ENCODE data around the gene SELENON. TPM values are rescaled to one million over a fixed set of nuclear protein-coding genes. Genes with fewer than 3 reads are reported as not detected.

Gene SELENON
- total RNA-seq, 1 donor from 2014 or later: 85.2 TPM

DNA sequence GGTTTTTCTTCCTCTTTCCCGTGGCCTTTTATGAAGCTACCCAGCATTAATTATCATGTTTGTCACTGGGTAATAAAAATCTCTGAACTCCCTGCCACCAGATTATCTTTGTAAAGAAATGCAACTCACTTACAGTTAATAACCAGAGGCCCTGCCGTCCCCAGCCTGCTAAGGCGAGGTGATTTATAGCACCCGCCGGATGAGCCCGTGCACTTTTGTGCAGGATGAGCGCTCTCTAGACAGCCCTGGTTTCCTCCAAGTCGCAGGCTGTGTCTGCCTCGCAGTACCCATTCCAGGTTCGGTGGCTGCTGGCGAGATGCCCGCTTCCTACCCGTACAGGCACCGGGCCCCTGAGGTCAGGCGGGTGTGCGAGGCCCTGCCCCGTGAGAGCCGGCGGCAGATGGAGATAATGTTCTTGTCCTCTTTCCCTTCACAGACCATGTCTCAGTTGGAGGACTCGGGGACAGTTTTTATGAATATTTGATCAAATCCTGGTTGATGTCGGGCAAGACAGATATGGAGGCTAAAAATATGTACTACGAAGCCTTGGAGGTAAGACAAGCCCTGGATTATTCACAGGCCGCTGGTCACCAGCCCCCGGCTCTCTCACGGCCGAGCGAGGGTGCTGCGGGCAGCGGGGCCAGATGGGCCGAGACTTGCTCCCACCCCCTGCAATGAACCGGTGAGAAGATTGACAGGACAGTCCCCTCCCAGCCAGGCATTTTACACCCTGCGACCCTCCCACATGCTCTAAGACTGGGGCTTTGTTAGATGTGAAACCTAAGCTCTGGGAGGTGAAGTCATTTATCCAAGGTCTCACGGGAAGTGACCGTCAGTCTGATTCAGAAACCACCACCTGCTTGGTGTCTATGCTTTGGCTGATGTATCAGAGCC is 28.5 kb upstream of the SELENON start:
- peak; percentile 68 for DNase-seq (ENCODE audit: low spot score)

DNA sequence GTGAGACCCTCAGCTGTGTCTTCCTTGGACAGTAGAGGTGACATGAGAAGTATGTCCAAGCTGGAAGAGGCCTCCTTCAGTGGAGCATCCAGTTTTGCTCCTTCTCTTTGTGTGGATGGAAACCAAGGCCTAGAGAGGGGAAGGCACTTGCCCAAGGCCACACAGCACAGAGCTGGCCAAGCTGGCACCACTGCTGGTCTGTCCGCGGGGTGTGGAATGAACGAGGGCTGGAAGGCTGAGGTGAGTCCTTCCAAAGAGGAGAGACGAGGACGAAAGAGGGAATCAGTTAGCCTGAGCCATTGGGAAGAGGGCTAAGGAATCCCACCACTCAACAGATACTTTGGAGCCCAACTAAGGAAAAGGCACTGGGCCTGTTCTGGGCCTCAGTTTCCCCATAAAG is 27.8 kb upstream of the SELENON start:
- no peak for DNase-seq (ENCODE audit: low spot score)

DNA sequence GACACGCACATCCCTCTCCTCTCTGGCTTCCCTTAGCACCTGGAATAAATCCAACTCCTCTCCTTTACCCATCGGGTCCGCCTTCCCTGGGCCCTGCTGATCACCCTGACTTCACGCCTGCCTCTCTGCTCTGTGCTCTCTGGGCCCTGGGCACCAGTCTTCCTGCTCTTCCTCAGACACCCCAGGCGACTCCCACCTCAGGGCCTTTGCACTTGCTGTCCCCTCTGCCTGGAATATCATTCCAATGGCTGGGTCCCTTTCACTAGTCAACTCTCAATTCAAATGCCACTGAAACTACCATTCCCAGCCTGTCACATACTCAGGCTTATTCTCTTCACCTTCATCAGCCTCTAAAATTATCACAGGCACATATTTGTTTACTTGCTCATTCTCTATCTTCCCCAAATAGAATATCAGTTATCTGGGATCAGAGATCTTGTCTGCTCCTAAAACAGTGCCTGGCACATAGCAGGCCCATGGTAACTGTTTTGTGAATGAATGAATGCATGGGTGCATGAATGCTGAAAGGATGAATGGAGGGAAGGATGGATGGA is 27.2 kb upstream of the SELENON start:
- DNase-seq (ENCODE audit: low spot score): no peak

DNA sequence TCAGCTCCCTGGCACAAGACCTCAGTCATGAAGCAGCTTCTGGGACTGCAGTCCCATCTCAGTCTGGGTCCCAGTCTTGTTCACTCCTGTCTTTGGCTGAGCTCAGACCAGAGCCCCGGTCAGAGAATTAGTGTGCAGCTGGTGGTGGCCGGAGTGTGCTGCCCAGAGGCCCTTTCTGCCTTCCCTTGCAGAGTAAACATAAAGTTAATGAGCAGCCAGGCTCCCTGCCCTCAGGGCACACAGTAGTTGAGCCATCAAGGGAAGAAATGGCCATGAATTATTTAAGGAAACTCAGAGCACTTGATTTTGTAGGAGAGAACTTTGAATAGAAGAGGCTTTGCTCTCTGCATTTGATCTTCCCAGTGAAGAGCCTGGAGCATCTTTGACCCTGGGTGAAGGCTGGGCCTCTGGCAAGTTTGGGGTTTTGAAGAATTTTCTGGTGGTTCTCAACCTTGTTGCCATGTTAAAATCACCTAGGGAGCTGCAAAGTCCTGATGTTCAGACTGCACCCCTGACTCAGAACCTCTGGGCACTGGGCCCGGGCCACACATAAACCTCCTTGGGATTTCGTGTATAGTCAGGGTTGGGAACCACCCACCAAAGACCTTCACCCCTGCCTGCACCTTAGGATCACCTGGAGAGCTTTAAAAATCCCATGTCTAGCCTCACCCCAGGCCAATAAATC is 26.4 kb upstream of the SELENON start:
- no peak for DNase-seq (ENCODE audit: low spot score)

DNA sequence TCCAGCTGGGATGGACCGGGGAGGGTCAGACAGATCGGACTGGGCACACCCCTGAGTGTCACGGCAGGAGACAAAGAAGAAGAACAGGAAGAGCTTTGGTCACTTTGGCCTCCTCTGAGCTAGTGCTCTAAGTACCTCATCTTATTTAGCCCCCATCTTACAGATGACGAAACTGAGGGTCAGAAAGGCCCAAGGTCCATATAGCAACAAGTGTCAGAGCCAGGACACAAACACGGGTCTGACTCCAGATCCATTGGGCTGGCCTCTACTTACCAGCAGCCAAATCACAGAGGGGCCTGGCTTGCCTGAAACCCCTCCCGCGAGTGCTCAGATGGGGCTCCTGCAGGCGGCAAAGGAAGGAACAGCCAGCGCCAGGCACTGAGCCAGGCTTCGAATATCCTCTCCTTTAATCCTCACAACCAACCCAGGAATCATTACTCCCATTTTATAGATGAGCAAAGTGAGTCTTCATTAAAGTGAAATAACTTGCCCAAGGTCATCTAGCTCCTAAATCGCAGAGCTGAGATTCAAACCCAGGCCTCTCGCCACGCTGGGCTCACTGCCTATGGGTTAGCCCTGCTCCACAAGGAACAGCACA is 25.7 kb upstream of the SELENON start:
- no peak for DNase-seq (ENCODE audit: low spot score)

DNA sequence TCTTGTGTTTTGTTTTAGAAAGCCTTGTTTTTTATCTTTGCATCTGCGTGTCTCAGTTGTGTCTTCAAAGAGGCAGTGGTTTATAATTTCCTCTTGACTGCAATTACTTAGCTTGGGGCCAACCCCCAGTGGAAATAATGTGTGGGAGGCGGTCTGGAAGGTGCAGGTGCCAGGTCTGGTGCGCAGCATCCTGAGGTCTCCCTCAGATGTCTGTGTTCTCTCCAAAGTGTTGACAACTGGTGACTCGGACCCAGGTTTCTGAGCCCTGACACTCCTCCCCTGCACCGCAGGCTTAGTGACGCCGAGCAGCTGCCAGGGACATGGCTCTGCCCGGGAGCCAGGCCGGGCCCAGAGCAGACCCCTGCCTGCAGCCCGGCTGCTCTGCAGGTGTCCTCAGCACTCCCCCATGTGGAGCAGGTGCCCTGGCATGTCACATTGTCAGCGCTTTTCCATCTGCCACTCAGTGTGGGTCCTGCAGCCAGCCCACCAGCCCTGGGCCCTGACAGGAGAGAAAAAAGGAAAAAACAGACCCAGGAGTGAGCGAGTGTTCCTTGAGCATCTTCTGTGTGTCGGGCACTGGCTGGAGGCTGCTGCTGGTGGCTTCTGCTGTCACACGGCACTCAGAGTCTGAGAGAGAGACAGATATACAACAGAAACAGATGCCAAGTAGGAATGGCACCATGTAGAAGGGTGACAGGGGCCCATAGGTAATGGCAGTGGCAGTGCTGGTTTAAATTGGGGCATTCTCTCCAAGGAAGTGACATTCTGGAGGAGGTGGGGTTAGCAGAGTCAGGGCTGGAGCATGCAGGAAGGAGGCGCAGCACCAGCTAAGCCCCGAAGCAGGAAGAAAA is 24.8 kb upstream of the SELENON start:
- no peak for DNase-seq (ENCODE audit: low spot score)

DNA sequence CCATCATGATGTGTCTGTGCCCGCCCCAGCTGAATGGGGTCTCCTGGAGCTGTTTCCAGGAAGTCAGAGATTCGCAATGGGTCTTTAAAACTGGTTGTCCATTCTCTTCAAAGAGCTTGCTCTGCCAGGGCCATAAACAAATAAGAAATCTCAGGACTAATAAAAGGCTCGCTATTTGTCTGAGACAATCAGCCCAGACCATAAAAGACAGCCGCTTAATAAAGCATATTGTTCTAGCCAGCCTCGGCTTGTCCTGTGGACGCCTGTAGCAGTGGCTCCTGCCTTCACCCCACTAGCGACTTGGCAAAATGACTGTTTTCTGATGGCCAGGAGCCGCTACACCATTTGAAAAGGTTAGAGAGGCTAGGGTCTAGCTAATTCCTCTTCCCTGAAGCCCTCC is 20.6 kb upstream of the SELENON start:
- no peak for DNase-seq (ENCODE audit: low spot score)

DNA sequence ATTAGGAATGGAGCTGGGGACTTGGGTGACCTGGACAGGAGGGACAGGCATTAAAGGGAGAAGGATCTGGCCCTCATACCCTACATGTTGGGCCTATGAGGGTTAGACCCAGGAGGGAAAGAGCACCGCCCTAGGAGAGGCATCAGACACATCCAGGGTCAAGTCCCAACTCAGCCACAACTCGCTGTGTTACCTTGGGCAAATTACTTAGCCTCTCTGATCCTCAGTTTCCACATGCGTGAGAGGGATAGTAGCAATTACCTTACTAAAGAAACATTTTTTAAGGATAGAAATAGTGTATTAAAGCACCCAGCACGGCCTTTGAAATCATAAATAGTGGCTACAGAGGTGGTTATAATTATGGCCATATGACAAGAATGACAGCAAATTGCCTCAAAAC is 20.1 kb upstream of the SELENON start:
- no peak for DNase-seq (ENCODE audit: low spot score)

DNA sequence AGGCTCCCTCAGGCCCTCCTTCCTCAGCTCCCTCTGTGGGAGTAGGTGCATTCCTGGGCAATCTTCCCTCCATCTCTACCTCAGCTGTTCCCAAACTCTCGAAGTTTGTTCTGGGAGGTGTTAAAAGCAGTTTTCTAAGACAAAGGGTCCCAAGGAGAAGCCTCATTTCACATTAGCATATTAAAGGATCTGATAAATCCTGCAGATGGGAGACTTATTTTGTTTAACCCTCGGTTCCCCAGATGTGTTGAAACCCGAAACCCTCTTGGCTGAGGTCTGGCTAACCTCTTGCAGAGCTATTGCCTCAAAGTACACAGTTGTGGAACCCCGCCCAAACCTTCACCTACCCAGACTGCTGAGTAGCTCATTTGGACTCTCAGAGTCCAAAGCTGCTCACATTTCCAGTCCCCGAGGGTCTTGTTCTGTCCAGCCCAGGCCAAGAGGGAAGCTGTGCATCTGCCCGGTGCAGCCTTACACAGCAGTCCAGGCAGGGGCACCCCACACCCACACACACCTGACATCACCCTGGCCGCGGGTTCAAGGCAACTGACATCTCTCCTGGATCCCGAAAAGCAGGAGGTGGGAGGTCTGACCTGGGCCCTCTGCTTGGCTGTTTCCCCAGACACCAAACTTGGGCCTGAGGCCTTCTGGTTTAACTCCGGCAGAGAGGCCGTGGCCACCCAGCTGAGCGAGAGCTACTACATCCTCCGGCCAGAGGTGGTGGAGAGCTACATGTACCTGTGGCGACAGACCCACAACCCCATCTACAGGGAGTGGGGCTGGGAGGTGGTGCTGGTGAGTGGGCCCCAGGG is 19.5 kb upstream of the SELENON start:
- DNase-seq (ENCODE audit: low spot score): no peak

DNA sequence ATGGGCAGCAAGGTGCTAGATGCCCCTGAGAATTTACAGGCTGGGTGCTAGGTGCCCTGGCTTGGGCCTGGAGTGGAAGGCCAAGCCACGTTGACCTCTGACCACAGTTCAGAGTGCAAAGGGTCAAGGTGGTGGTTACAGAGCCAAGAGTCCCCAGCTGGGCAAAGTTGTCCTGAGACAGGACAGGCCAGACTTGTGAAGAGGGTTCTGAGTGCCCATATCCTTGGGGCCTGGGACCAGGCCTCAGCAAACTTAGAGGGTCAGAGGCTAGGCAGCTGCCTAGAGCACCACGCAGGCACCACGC is 18.9 kb upstream of the SELENON start:
- no peak for DNase-seq (ENCODE audit: low spot score)

DNA sequence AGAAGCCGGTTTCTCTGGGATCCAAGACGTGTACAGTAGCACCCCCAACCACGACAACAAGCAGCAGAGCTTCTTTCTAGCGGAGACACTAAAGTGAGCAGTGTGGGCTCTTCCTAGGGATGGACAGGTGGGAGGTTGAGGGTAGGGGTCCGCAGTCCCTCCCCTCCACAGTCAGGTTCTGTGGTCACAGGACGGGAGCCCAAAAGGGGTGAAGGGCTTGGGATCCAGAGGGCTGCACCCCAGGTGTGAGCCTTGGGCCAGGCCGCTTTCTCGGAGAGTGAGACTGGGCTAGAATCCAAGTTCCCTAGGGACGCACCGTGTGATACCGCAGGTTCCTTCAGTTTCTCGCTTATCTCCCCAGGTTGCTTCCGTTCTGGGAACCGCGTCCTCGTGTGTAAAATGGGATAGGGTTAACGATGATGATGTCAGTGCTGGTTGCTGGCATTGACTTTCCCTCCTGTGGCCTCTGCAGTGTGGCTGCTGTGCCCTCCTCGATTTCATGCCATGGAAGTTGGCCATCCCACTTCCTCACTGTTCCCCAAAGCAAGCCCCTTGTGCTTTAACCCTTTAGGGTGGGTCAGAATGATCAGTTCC is 17.3 kb upstream of the SELENON start:
- DNase-seq (ENCODE audit: low spot score): no peak

DNA sequence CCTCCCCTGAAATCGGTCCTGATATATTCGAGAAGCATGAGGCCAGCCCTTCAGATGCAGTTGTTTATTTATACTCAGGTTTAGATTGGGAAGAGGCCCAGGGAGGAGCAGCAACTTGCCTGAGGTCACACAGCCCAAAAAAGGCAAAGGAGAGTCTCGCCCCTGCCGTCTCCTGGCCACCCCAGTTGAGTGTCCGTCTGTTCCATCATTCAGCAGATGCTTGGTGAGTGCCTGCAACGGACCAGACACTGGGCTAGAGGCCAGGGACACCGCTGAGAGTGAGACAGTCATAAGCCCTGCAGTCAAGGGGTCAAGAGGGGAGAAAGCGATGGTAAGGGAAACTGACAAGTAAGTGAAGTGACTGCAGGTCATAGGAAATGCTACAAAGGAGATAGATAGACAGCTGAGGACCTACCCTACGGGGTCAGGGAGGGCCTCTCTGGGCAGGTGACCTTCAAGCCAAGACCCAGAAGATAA is 15.4 kb upstream of the SELENON start:
- DNase-seq (ENCODE audit: low spot score): no peak

DNA sequence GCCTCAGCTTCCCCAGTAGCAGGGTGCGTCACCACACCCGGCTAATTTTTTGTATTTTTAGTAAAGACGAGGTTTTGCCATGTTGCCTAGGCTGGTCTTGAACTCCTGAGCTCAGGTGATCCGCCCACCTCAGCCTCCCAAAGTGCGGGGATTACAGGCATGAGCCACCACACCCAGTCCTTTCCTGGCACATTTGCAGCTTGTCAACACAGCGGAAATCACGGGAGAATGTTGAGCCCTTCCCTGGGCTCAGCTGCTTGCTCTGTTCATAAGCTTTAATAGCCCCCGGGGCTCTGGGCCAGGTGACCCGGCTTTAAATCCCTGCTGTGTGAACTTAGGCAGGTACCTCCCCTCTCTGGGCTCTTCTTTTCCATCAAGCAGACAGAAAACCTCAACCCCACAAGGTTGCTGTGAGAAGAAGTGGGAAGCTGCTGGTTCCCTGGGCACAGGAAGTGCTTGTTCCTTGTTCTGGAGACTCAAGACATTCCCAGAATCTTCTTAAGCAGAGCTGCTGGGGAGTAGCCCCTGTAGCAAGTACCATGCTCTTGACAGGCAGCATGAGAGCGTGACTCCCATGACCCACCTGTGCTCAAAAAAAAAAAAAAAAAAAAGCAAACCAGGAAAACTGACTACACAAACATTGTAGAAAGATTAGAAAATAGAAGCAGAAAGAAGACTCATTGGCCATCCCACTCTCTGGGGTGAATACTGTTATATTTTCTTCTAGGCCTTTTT is 14.5 kb upstream of the SELENON start:
- no peak for DNase-seq (ENCODE audit: low spot score)

DNA sequence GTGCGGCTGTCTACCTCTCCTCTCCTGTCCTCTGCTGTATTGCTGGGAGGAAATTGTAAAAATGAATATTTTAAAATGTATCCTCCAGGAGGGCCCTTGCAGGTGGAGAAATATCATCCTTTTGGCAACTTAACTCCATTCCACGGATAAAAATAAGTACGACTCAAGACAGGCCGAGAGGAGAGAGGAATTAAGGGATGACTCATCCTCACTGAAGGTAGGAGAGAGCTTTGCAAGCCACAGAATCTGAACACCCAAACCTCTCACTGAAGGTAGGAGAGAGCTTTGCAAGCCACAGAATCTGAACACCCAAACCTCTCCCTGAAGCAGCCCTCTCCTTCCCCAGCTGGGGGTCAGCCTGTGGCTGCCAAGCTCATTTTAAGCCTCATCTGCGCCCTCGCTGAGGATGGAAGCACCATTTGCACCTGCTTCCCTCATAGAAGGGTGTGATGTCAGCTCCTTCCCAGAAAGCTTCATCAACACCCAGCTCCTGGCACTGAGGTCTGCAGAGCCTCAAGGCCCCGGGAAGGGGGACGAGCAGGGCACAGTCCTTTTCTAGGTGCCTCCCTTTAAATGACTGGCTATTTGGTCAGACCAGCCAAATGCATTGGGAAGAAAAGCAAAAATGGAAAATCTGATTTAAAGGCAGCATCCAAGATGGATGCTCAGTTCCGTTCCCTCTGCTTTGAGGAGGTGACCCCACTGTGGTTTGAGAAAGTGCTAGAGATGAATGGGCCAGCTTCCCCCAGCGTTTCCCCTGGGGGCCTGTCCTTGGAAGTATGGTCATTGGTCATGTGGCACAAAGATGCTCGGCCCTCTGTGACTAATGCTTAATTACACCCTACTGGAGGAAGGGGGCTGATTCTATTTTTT is 12.9 kb upstream of the SELENON start:
- DNase-seq (ENCODE audit: low spot score): no peak

DNA sequence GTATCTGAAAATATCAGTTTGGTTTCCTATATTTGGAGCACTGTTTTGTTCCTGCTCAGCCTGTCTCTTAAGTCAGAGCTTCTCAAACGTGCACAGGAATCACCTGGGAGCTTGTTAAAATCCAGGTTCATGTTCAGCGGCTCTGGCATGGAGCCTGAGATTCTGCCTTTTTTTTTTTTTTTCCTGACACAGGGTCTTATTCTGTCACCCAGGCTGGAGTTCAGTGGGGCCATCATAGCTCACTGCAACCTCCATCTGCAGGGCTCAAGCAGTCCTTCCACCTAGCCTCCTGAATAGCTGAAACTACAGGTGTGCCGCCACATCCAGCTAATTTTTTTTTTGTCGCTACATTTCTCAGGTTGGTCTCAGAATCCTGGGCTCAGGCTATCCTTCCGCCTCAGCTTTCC is 12.2 kb upstream of the SELENON start:
- no peak for DNase-seq (ENCODE audit: low spot score)

DNA sequence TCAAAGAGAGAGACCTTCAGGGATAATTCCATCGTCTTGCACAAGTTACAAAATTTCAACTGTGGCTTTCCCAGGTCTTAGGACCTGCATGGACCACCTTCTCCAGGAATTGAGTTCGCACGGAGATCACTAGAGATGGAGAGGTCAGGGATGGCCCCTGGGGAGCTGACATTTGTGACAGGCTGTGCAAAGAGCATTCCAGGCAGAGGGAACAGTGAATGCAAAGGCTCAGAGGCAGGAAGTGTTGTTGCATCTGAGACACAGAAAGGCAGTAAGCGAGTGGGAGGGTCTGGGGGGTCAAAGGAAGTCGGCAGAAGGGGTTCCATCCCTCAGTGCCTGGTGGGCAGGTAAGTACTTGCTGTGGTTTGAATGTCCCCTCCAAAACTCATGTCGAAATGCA is 9.5 kb upstream of the SELENON start:
- DNase-seq (ENCODE audit: low spot score): no peak

DNA sequence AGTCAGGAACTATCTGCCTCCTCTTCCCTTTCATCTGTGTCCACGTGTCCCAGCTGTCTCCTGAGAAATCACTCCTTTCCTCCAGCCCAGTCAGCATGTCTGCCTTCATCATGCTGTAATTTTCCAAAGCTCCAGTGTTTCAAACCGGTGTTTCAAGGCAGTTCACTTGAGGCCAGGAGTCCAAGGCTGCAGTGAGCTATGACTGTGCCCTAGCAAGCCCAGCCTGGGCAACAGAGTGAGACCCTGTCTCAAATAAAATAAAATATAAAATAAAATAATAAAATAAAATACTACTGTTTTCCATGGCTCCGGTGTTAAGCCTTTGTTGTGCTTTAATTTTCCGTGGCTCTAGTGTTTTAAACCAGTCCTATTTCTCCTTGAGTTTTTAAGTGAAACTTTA is 7.9 kb upstream of the SELENON start:
- DNase-seq (ENCODE audit: low spot score): no peak

DNA sequence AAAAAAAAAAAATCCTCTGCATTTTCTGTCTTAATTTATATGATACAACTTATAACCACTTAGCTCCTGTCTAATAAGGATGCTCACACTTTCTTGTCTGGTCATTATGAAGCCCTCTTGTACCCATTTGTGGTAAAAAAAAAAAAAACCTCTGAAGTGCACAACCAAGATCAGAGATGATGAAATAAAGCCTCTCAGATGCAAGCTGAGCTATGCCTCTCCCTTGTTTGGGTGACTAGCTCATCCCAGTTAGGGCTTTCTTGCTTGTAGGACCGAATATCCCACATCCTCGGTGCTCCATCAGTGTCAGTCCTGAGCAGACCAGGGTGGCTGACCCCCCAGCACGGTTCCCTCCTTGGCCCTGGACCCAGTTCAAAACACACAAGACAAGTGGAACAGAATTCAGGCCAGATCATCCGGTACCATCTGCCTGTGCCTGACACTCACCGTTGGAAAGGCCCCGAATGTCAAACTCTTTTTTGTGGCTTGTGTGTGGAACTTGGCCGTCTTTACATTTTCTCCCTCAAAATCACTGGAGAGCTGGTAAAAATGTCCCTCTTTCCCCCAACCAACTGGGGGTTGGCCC is 6.3 kb upstream of the SELENON start:
- no peak for DNase-seq (ENCODE audit: low spot score)

Data from ureter (tissue), 1 donor.